ENCODE measurements around the gene RNF207.
"Not testable (repeated sequence)": the region's sequence is repeated elsewhere in the genome, so short reads cannot be mapped to it uniquely, and the experiment has no call there.

Gene RNF207

GRCh38 chr1:6206520-6206855 lies 569 bp downstream of the RNF207 start:
- no peak for DNase-seq

- DNase-seq = no peak
Measured at GRCh38 chr1:6207075-6207885, 1.4 kb downstream of the RNF207 start.

GRCh38 chr1:6207921-6208320 lies 2.0 kb downstream of the RNF207 start:
- DNase-seq = no peak

GRCh38 chr1:6208723-6209660 lies 3.1 kb downstream of the RNF207 start:
- DNase-seq = peak; percentile 35

- peak; percentile 25 for DNase-seq
Measured at GRCh38 chr1:6209661-6210580, 4.0 kb downstream of the RNF207 start.

GRCh38 chr1:6210591-6211355 lies 4.9 kb downstream of the RNF207 start:
- DNase-seq = no peak

- DNase-seq = no peak
Measured at GRCh38 chr1:6211731-6212130, 5.8 kb downstream of the RNF207 start.

GRCh38 chr1:6212193-6212959 lies 6.5 kb downstream of the RNF207 start:
- DNase-seq = no peak

GRCh38 chr1:6218375-6219164 lies 12.7 kb downstream of the RNF207 start:
- DNase-seq = no peak

GRCh38 chr1:6219641-6220040 lies 13.7 kb downstream of the RNF207 start:
- DNase-seq = not testable (repeated sequence)

GRCh38 chr1:6220236-6220635 lies 14.3 kb downstream of the RNF207 start:
- no peak for DNase-seq

- no peak for DNase-seq
Measured at GRCh38 chr1:6221210-6221784, 15.4 kb downstream of the RNF207 start.

- no peak for DNase-seq
Measured at GRCh38 chr1:6222636-6223035, 16.7 kb downstream of the RNF207 start.

- no peak for DNase-seq
Measured at GRCh38 chr1:6223617-6224016, 17.7 kb downstream of the RNF207 start.

- no peak for DNase-seq
Measured at GRCh38 chr1:6224718-6225117, 18.8 kb downstream of the RNF207 start.

GRCh38 chr1:6225651-6226050 lies 19.7 kb downstream of the RNF207 start:
- DNase-seq = no peak

GRCh38 chr1:6233376-6233775 lies 27.5 kb downstream of the RNF207 start:
- no peak for DNase-seq

- DNase-seq = no peak
Measured at GRCh38 chr1:6234502-6235295, 28.8 kb downstream of the RNF207 start.

GRCh38 chr1:6235296-6235677 lies 29.4 kb downstream of the RNF207 start:
- no peak for DNase-seq

Data from activated T-cell treated with anti-CD3 and anti-CD28 coated beads, Interleukin-2, amount 50 U/mL, for 1 hour (primary cell).